ENCODE results near the gene CIAO1.

- TF ChIP-seq TAF1 (conservative IDR thresholded peaks at IDR 0.05) (no peak), JUND (IDR thresholded peaks at IDR 0.05) (no peak), CTCF (IDR thresholded peaks at IDR 0.05; ENCODE audit: low read depth, low read length, missing input control) (no peak), HNF4A (conservative IDR thresholded peaks at IDR 0.05) (no peak), REST (IDR thresholded peaks at IDR 0.05) (no peak), ATF3 (IDR thresholded peaks at IDR 0.05) (no peak), EGR1 (IDR thresholded peaks at IDR 0.05; ENCODE audit: low read depth in 2 of 2) (no peak), SP1 (IDR thresholded peaks at IDR 0.05) (no peak)
Observed at GRCh38 chr2:96304606-96305005, 38.6 kb downstream of the CIAO1 start.

All from liver (tissue), 3 donors.